Body of pancreas (tissue), 4 donors: ENCODE results near the gene RBM11.

Experiments
- POLR2A ChIP-seq, 3 donors: fragments of 450-650 bp; IDR thresholded peaks; one replicate each; pipeline ENCODE4 v1.6.1; 2016; ENCODE audit warnings: antibody characterized with exemption in 3 of 3, mild to moderate bottlenecking in 2 of 3
- TF ChIP-seq, protein P1 (sequence below), 7 experiments: fragments of 450-650 bp in 4 of 7; fragments of 200-600 bp in 3 of 7; sonication (generic) in 3 of 7; IDR thresholded peaks; one replicate each; pipeline ENCODE4 v1.5.1; 2016 to 2019; ENCODE audit warnings: antibody characterized with exemption in 7 of 7

DNA sequence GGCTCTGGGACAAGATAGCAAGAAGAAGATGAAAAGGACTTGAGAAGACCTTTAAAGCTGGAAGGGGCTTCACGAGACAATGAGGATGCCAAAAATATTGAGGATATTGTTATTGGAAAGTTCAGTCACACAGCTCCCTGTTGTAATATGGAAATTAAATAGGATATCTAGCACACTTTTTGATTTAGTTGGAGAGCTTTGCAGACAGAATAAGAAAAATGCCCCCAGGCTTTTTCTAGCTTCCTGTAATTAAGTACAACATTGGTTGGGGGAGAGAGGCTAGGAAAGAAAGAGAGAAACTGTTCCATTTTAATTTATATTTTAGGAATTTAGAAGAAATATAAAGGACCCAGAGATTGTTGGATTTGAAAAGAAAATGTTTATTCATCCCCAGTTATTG is 27.5 kb downstream of the RBM11 start:
- TF ChIP-seq, protein P1, sequence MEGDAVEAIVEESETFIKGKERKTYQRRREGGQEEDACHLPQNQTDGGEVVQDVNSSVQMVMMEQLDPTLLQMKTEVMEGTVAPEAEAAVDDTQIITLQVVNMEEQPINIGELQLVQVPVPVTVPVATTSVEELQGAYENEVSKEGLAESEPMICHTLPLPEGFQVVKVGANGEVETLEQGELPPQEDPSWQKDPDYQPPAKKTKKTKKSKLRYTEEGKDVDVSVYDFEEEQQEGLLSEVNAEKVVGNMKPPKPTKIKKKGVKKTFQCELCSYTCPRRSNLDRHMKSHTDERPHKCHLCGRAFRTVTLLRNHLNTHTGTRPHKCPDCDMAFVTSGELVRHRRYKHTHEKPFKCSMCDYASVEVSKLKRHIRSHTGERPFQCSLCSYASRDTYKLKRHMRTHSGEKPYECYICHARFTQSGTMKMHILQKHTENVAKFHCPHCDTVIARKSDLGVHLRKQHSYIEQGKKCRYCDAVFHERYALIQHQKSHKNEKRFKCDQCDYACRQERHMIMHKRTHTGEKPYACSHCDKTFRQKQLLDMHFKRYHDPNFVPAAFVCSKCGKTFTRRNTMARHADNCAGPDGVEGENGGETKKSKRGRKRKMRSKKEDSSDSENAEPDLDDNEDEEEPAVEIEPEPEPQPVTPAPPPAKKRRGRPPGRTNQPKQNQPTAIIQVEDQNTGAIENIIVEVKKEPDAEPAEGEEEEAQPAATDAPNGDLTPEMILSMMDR (IDR thresholded peaks at IDR 0.05), result no peak
- no peak for TF ChIP-seq POLR2A (IDR thresholded peaks at IDR 0.05)
